ENCODE measurements around the gene CCBE1. TPM values are rescaled to one million over a fixed set of nuclear protein-coding genes. Genes with fewer than 3 reads are reported as not detected.

The CCBE1 gene
- total RNA-seq, 2 experiments from 2014 or later = not detected

DNA sequence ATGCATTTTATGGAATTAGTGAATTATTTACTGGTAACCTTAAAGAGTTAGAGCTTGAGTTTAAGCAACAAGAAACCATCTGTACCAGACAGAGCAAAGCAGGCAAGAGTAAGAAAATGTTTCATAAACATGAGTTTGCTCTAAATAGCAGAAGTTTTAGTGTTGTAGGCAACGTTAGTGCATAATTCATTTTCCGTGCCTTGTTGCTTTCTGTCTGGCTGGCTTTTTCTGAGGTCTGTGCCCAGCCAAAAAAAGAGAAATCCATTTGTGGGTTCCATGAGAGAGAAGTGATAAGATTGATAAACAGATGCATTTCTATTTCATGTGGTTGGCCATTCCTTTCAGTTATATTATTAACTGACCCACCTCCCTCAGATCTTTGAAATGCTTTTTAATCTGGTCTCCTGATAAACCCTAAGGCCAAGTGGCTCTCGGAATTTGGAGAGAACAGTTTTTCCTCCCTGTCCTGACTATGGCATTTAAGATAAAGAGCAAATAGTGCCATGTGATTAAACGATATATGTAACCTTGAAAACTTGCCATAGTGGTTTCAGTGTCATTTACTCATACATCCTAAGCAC, 198.6 kb downstream of the CCBE1 start:
- Mint-ChIP-seq H3K27ac (no peak overlapping the region), H3K9me3 (no peaks in the 10 kb centered on the region), H3K36me3 (ENCODE audit: low read depth) (no peaks in the 10 kb centered on the region), H3K27me3 (ENCODE audit: low read depth) (peaks cover 9% of the 10 kb centered on the region), H3K4me3 (no peak overlapping the region), H3K4me1 (ENCODE audit: low read depth) (no peaks in the 10 kb centered on the region)
- intact Hi-C loops (cut with micrococcal nuclease) = no loop called here
- CTCF ChIA-PET = no interaction called here
- no peak for DNase-seq

DNA sequence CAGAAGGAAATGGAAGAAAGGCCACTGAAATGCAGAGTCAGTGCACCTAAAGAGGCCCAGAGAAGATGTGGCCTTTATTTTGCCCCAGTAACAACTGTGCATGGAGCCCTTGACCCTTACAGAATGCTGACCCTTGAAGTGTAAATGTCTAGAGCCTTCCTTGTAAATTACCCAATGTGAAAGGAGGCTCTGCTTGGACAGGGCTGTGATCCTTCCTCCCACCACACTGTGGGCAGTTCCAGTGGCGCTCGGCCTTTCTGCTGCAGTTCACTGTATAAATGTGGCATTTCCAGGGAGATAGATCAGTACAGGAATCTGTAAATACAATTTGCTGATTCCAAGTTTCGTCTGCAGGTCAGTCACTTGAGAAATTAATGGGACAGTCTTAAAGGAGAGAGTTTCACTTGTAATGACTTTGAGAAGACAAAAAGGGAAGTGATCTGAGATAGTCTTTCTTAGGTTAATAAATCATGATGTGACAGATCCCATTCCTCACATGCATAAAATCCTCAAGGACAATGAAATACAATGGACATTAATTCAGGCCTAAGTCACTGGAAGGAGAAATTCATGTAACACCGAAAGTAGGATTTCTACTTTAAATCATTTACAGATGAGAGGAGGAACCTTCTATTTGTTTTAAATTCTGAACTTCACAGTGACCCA, 204.3 kb downstream of the CCBE1 start:
- Mint-ChIP-seq H3K27ac (no peak overlapping the region), H3K27me3 (ENCODE audit: low read depth) (no peaks in the 10 kb centered on the region), H3K36me3 (ENCODE audit: low read depth) (no peaks in the 10 kb centered on the region), H3K9me3 (no peaks in the 10 kb centered on the region), H3K4me1 (ENCODE audit: low read depth) (no peaks in the 10 kb centered on the region), H3K4me3 (no peak overlapping the region)
- intact Hi-C loops (cut with micrococcal nuclease) = no loop called here
- no peak for DNase-seq
- CTCF ChIA-PET = no interaction called here

DNA sequence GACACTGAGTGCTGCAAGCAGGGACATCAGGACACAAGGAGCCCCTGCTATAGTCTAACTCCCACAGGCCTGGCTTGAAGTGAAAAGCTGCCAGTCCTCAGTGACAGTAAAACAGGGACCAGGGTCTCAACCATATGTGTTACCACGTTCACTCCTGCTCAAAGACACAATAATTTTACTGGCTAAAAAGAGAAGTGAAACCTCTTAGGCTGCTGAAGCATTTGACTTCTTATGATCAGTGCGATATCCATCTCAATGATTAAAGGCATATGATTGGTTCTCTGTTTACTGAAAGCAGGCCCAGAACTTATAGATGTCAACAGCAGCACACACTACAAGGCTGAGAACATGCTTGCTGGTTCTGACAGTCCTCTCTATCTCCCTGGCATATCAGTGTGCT, 208.3 kb downstream of the CCBE1 start:
- H3K4me3 Mint-ChIP-seq = no peak overlapping the region
- no peaks in the 10 kb centered on the region for H3K9me3 Mint-ChIP-seq
- no peak for DNase-seq
- intact Hi-C loops (cut with micrococcal nuclease) = no loop called here
- no peak overlapping the region for H3K27ac Mint-ChIP-seq
- H3K27me3 Mint-ChIP-seq (ENCODE audit: low read depth) = no peaks in the 10 kb centered on the region
- no peaks in the 10 kb centered on the region for H3K4me1 Mint-ChIP-seq (ENCODE audit: low read depth)
- H3K36me3 Mint-ChIP-seq (ENCODE audit: low read depth) = no peaks in the 10 kb centered on the region
- CTCF ChIA-PET = no interaction called here

DNA sequence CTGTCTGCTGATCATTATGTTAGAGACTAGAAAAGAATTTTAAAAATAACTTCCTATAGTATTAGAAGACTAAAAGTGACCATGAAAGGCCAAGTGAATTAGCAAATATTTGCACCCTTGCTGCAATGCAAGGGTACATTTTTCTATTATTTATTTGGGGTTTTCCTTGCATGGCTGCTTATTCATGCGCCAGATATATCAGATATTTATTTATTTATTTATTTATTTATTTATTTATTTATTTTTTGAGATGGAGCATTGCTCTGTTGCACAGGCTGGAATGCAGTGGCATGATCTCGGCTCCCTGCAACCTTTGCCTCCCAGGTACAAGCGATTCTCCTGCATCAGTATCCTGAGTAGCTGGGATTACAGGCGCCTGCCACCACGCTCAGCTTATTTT, 211.8 kb downstream of the CCBE1 start:
- Mint-ChIP-seq H3K27me3 (ENCODE audit: low read depth) (peaks cover 8% of the 10 kb centered on the region), H3K4me3 (no peak overlapping the region), H3K9me3 (no peaks in the 10 kb centered on the region), H3K36me3 (ENCODE audit: low read depth) (no peaks in the 10 kb centered on the region), H3K4me1 (ENCODE audit: low read depth) (no peaks in the 10 kb centered on the region), H3K27ac (no peak overlapping the region)
- no peak for DNase-seq
- CTCF ChIA-PET = interaction anchor here (0.7 kb wide), 1 partner anchor 91 kb away, joined by 3 read pairs; no protein-coding TSS in a partner anchor
- intact Hi-C loops (cut with micrococcal nuclease) = no loop called here

DNA sequence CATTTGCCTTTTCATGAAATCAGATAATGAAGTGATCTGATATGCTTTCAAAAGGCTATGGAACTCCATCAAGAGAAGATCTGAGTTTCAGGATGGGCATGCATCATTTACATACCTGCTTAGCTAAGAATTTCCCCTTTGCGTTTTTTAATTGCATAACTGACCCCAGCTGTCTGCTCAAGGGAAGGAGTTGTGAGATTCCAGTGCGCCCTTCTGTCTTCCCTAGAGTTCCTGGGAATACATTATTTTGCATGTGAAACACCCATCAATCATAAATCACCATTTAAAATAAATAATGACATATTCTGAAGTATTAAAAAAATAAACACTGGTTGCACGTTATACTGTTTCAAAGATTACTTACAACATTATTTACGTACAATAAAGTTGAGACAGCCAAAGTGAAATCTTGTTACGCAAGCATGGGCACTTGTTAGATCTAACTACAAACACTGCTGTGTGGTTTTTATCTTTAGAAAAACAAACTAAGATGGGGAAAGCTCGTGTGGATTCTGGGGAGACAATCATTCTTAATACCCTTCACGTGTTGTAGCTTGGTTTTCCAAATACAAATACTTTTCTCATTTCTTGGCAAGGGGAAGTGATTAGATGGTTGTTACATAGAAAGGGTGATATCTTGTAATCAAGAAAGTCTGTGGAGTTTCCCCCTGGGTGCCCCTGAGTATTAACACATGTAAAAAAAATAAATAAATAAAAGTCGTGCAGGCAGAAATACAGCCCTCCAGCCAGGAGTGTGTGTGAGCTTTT, 212.5 kb downstream of the CCBE1 start:
- intact Hi-C loops (cut with micrococcal nuclease) = no loop called here
- Mint-ChIP-seq H3K36me3 (ENCODE audit: low read depth) (no peaks in the 10 kb centered on the region), H3K27ac (no peak overlapping the region), H3K4me3 (no peak overlapping the region), H3K4me1 (ENCODE audit: low read depth) (no peaks in the 10 kb centered on the region), H3K27me3 (ENCODE audit: low read depth) (peaks cover 8% of the 10 kb centered on the region), H3K9me3 (no peaks in the 10 kb centered on the region)
- DNase-seq = no peak
- CTCF ChIA-PET = interaction anchor here (0.7 kb wide), 1 partner anchor 91 kb away, joined by 3 read pairs; no protein-coding TSS in a partner anchor

DNA sequence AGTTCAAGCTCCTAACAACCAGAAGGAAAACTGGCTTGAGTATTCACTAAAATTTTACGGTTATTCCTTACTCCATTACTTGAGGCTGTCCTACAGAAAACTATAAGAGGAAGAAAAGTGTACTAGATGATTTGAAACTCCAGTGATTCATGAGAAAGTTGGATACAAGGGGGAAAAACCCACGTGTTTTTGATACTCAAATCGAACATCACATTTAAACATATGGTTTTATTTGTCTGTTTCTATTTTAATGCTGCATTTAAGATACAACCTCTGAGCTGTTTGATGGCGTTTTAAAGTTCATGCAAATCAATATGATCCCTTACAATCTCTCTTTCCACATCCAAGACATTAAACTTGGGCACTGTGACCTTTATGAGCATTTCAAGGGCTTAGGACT, 213.1 kb downstream of the CCBE1 start:
- no peak for DNase-seq
- H3K4me1 Mint-ChIP-seq (ENCODE audit: low read depth) = no peaks in the 10 kb centered on the region
- intact Hi-C loops (cut with micrococcal nuclease) = no loop called here
- H3K4me3 Mint-ChIP-seq = no peak overlapping the region
- H3K27me3 Mint-ChIP-seq (ENCODE audit: low read depth) = peaks cover 8% of the 10 kb centered on the region
- H3K27ac Mint-ChIP-seq = no peak overlapping the region
- H3K36me3 Mint-ChIP-seq (ENCODE audit: low read depth) = no peaks in the 10 kb centered on the region
- CTCF ChIA-PET = no interaction called here
- no peaks in the 10 kb centered on the region for H3K9me3 Mint-ChIP-seq

DNA sequence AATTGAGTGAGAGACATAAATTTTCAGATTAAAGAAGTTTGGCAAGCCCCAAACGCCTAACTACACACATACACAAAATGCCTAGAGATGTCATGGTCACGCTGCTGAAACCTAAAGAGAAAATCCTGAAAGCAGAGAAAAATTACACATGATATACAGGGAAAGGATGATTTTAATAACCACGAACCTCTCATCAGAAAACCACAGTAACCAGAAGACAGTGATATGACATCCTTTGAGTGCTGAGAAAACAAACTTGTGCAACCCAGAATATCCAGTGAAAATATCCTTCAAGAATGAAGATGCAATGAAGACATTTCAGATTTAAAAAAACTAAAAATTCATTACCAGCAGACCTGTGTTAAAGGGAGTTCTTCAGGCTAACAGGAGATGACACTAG, 215.8 kb downstream of the CCBE1 start:
- Mint-ChIP-seq H3K4me3 (no peak overlapping the region), H3K27me3 (ENCODE audit: low read depth) (peaks cover 8% of the 10 kb centered on the region), H3K36me3 (ENCODE audit: low read depth) (no peaks in the 10 kb centered on the region), H3K9me3 (no peaks in the 10 kb centered on the region), H3K27ac (no peak overlapping the region), H3K4me1 (ENCODE audit: low read depth) (no peaks in the 10 kb centered on the region)
- DNase-seq = no peak
- CTCF ChIA-PET = no interaction called here
- intact Hi-C loops (cut with micrococcal nuclease) = no loop called here

DNA sequence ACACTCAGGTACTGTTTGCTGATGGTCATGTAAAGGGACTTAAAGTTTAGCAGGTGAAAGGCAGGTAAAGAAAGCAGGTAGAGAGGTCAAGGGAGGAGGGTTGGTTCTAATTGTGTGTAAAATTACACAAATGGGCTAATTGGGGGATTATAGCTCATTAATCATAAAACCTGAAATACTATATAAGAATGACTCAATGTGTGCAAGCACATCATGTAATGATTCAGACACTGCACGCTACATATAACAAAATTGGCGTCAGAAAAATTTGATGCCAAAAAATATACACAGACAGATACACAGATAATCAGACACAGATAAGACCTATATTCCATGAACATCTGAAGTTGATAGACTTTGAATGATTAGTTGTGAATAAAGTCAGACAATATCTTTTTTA, 217.4 kb downstream of the CCBE1 start:
- CTCF ChIA-PET = interaction anchor here (1.9 kb wide), 1 partner anchor 20 kb away, joined by 9 read pairs; no protein-coding TSS in a partner anchor
- no peak overlapping the region for H3K27ac Mint-ChIP-seq
- intact Hi-C loops (cut with micrococcal nuclease) = no loop called here

DNA sequence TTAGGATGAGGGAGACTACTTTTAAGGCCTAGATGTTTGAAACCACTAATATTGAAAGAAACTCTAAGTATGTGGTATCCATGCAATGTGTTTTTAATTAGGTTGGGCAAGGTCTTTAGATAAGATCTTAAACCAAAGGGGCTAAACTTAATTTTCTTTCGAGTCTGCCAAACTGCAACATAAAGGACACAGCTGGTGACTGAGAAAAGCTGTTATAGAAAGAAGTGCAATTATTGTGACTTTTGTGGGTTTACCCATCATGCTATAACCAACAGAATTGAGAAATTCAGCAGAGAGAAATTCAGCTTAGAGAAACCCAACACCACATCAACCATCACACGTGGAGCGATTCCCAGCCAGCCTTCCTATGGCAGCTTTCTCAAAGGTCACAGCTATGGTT, 218.6 kb downstream of the CCBE1 start:
- intact Hi-C loops (cut with micrococcal nuclease) = no loop called here
- H3K36me3 Mint-ChIP-seq (ENCODE audit: low read depth) = no peaks in the 10 kb centered on the region
- DNase-seq = no peak
- H3K4me3 Mint-ChIP-seq = no peak overlapping the region
- H3K9me3 Mint-ChIP-seq = peaks cover 3% of the 10 kb centered on the region
- peaks cover 21% of the 10 kb centered on the region for H3K27me3 Mint-ChIP-seq (ENCODE audit: low read depth)
- CTCF ChIA-PET = interaction anchor here (0.6 to 1.9 kb wide), 2 partner anchors 19 to 212 kb away, joined by 3 to 9 read pairs; no protein-coding TSS in a partner anchor
- H3K27ac Mint-ChIP-seq = no peak overlapping the region
- H3K4me1 Mint-ChIP-seq (ENCODE audit: low read depth) = no peaks in the 10 kb centered on the region

More for the DNA sequence above, 217.4 kb downstream of the CCBE1 start:
- H3K4me1 Mint-ChIP-seq (ENCODE audit: low read depth) = no peaks in the 10 kb centered on the region
- no peak overlapping the region for H3K4me3 Mint-ChIP-seq
- no peaks in the 10 kb centered on the region for H3K36me3 Mint-ChIP-seq (ENCODE audit: low read depth)
- DNase-seq = no peak
- H3K27me3 Mint-ChIP-seq (ENCODE audit: low read depth) = peaks cover 18% of the 10 kb centered on the region
- H3K9me3 Mint-ChIP-seq = no peaks in the 10 kb centered on the region

DNA sequence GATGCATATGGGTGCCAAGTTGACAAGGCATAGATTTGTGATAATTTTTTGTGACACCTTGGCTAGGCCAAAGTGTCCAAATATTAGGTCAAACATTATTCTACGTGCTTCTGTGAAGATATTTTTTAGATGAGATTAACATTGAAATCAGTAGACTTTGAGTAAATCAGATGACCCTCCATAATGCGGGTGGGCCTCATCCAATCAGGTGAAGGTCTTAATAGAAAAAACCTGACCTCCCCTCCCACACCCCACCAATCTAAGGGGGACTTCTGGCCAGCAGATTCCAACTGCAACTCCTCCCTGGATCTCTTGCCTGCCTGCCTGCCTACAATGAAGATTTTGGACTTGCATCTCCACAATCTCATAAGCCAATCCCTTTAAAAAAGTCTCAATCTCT, 219.4 kb downstream of the CCBE1 start:
- no peaks in the 10 kb centered on the region for H3K4me1 Mint-ChIP-seq (ENCODE audit: low read depth)
- intact Hi-C loops (cut with micrococcal nuclease) = no loop called here
- H3K9me3 Mint-ChIP-seq = peaks cover 3% of the 10 kb centered on the region
- CTCF ChIA-PET = no interaction called here
- H3K36me3 Mint-ChIP-seq (ENCODE audit: low read depth) = no peaks in the 10 kb centered on the region
- no peak overlapping the region for H3K4me3 Mint-ChIP-seq
- no peak for DNase-seq
- no peak overlapping the region for H3K27ac Mint-ChIP-seq
- peaks cover 20% of the 10 kb centered on the region for H3K27me3 Mint-ChIP-seq (ENCODE audit: low read depth)

DNA sequence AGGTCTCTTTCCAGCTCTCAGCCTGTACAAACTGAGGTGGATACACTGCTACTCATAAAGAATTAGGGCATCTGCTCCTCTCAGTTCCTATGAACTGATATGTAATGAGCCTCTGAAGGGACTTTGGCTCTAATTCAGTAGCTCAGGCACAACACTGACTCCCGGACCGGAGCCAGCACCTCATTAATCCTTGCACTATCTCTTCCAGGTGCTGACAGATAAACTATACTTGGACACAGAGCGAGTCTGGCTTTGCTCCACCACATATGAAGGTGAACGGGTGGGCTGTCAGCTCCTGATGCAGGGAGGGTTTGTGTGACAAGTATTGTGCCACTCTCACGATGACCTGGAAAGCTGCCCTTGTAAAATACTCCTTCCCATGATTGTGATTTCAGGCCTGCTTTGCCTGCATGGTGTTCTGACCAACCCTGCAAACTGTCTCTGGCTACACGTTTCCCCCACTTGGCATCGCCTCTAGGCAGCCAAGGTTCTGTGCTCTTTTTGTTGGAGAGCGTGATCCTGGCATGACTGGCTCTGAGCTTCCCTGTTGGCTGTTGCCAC, 226.6 kb downstream of the CCBE1 start:
- peaks cover 9% of the 10 kb centered on the region for H3K27me3 Mint-ChIP-seq (ENCODE audit: low read depth)
- H3K4me3 Mint-ChIP-seq = no peak overlapping the region
- H3K9me3 Mint-ChIP-seq = peaks cover 3% of the 10 kb centered on the region
- CTCF ChIA-PET = interaction anchor here (3.1 kb wide), 1 partner anchor 11 kb away, joined by 15 read pairs; no protein-coding TSS in a partner anchor
- H3K27ac Mint-ChIP-seq = no peak overlapping the region
- no peaks in the 10 kb centered on the region for H3K36me3 Mint-ChIP-seq (ENCODE audit: low read depth)
- H3K4me1 Mint-ChIP-seq (ENCODE audit: low read depth) = no peaks in the 10 kb centered on the region
- DNase-seq = no peak
- intact Hi-C loops (cut with micrococcal nuclease) = no loop called here

DNA sequence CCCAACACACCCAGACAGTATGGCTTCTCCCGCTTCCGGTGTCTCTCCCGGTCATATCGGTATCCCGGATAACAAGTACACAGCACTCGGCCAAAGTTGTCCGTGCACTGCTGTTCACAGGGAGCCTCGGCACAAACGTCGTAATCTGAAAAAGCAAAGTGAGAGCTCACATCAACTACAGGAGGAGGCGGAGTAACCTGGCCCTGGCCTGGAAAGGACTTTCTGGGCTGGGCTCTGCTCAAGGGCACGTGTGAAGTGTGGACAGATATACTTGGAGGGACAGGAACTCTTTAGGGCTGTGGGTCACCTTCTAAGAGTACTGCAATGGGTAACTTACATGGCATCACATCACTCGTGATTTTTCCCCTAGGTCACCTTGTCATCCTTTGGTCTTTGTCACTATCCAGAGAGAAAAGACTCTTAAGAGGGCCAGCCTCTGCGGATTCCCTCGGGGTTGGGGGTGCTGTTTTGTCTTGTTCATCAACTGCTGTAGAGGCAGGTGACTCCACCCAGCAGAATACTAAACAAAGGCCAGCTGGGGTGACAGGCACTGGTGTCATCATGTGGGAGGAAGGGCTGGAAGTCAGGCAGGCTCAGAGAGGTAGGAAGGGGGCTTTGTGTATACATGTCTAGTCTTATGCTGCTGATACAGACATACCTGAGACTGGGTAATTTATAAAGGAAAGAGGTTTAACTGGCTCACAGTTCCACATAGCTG, 227.6 kb downstream of the CCBE1 start:
- H3K4me3 Mint-ChIP-seq = no peak overlapping the region
- peaks cover 5% of the 10 kb centered on the region for H3K27me3 Mint-ChIP-seq (ENCODE audit: low read depth)
- peaks cover 3% of the 10 kb centered on the region for H3K9me3 Mint-ChIP-seq
- H3K4me1 Mint-ChIP-seq (ENCODE audit: low read depth) = no peaks in the 10 kb centered on the region
- intact Hi-C loops (cut with micrococcal nuclease) = no loop called here
- no peaks in the 10 kb centered on the region for H3K36me3 Mint-ChIP-seq (ENCODE audit: low read depth)
- DNase-seq = no peak
- CTCF ChIA-PET = interaction anchor here (0.6 to 3.1 kb wide), 3 partner anchors 10 to 393 kb away, joined by 4 to 15 read pairs (median 5); no protein-coding TSS in a partner anchor
- no peak overlapping the region for H3K27ac Mint-ChIP-seq

Data from activated naive CD4-positive, alpha-beta T cell treated with anti-CD3 and anti-CD28 coated beads for 36 hours (primary cell).